HG03439 (cell line): ENCODE measurements around the gene PAX7.
"Not testable (repeated sequence)": the region's sequence is repeated elsewhere in the genome, so short reads cannot be mapped to it uniquely, and the experiment has no call there.

Source experiments
- ATAC-seq: cut with Tn5 transposase; IDR thresholded peaks from one replicate; pipeline ENCODE4 v1.9.1; 2021; ENCODE audit warnings: mild to moderate bottlenecking, moderate library complexity; ENCODE audit not compliant: unreplicated experiment

Gene PAX7

GRCh38 chr1:18657506-18658201 lies 27.0 kb downstream of the PAX7 start:
- no peak for ATAC-seq

- no peak for ATAC-seq
Observed at GRCh38 chr1:18658831-18659230, 28.2 kb downstream of the PAX7 start.

- ATAC-seq, result no peak
Observed at GRCh38 chr1:18661404-18662285, 31.0 kb downstream of the PAX7 start.

- no peak for ATAC-seq
Observed at GRCh38 chr1:18662286-18662639, 31.6 kb downstream of the PAX7 start.

GRCh38 chr1:18666317-18666920 lies 35.8 kb downstream of the PAX7 start:
- ATAC-seq, result no peak

- no peak for ATAC-seq
Observed at GRCh38 chr1:18667333-18667732, 36.7 kb downstream of the PAX7 start.

GRCh38 chr1:18668046-18668445 lies 37.4 kb downstream of the PAX7 start:
- no peak for ATAC-seq

GRCh38 chr1:18668750-18669404 lies 38.2 kb downstream of the PAX7 start:
- ATAC-seq, result no peak

GRCh38 chr1:18670121-18670867 lies 39.6 kb downstream of the PAX7 start:
- ATAC-seq, result no peak

- ATAC-seq, result no peak
Observed at GRCh38 chr1:18670868-18671225, 40.2 kb downstream of the PAX7 start.

- ATAC-seq, result no peak
Observed at GRCh38 chr1:18673976-18674375, 43.3 kb downstream of the PAX7 start.

GRCh38 chr1:18676332-18676781 lies 45.7 kb downstream of the PAX7 start:
- no peak for ATAC-seq

- no peak for ATAC-seq
Observed at GRCh38 chr1:18681423-18681835, 50.8 kb downstream of the PAX7 start.

- ATAC-seq, result no peak
Observed at GRCh38 chr1:18682375-18682774, 51.7 kb downstream of the PAX7 start.

GRCh38 chr1:18684303-18684702 lies 53.7 kb downstream of the PAX7 start:
- ATAC-seq, result no peak

GRCh38 chr1:18686540-18686939 lies 55.9 kb downstream of the PAX7 start:
- ATAC-seq, result no peak

- no peak for ATAC-seq
Observed at GRCh38 chr1:18687273-18687672, 56.6 kb downstream of the PAX7 start.

- no peak for ATAC-seq
Observed at GRCh38 chr1:18691648-18692047, 61.0 kb downstream of the PAX7 start.

- no peak for ATAC-seq
Observed at GRCh38 chr1:18693256-18694098, 62.8 kb downstream of the PAX7 start.

GRCh38 chr1:18694289-18694688 lies 63.6 kb downstream of the PAX7 start:
- not testable (repeated sequence) for ATAC-seq
